Ovary (tissue), 3 donors: ENCODE measurements around the gene FAM171A1.

Experiments
- POLR2A ChIP-seq: fragments of 450-650 bp; IDR thresholded peaks from one replicate; pipeline ENCODE4 v1.6.1; 2017; ENCODE audit warnings: antibody characterized with exemption, mild to moderate bottlenecking, moderate library complexity
- TF ChIP-seq, protein P1 (sequence below), 3 donors: fragments of 450-650 bp in 2 of 3; fragments of 200-600 bp in 1 of 3; IDR thresholded peaks; one replicate each; pipeline versions ENCODE4 v1.5.1 to v1.8.0; 2016 to 2022; ENCODE audit warnings: antibody characterized with exemption in 3 of 3, mild to moderate bottlenecking in 1 of 3
- donor health status: DM: no; HTN: no; CAD: no.

DNA sequence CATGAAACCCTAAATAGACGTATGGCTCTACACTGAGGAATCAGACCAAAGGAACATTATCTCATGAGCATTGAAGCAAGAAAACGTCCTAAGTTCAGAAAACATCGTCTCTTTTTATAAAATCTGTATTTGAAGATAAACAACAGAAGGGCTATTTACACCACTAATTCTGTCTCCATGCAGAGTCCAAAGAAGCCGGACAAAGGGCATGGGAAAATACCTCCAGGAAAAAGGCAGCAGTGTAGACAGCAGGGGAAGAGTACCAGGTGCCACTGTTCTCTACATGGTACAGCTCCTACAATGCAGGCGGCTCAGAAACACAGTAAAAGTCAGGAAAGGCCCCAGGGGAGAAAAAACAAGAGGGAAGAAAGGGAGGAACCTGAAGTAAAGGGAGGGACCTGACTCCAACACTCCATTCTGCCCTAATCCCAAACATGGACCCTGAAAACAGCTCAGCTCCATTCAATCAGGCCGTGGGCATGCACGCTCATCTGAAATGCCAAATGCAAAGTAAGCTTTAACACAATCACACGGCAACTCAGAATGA lies 17.5 kb downstream of the FAM171A1 start:
- TF ChIP-seq POLR2A: no peak
- TF ChIP-seq, protein P1, sequence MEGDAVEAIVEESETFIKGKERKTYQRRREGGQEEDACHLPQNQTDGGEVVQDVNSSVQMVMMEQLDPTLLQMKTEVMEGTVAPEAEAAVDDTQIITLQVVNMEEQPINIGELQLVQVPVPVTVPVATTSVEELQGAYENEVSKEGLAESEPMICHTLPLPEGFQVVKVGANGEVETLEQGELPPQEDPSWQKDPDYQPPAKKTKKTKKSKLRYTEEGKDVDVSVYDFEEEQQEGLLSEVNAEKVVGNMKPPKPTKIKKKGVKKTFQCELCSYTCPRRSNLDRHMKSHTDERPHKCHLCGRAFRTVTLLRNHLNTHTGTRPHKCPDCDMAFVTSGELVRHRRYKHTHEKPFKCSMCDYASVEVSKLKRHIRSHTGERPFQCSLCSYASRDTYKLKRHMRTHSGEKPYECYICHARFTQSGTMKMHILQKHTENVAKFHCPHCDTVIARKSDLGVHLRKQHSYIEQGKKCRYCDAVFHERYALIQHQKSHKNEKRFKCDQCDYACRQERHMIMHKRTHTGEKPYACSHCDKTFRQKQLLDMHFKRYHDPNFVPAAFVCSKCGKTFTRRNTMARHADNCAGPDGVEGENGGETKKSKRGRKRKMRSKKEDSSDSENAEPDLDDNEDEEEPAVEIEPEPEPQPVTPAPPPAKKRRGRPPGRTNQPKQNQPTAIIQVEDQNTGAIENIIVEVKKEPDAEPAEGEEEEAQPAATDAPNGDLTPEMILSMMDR (IDR thresholded peaks at IDR 0.05): no peak
